Esophagus (tissue), 2 donors: ENCODE measurements around the gene GRM7. TPM values are rescaled to one million over a fixed set of nuclear protein-coding genes. Genes with fewer than 3 reads are reported as not detected.

ENCODE experiments used
- H3K27ac ChIP-seq, 2 donors: one replicate each; pipeline ENCODE4 v1.5.1; 2013; ENCODE audit warnings: low read depth in 2 of 2, mild to moderate bottlenecking in 2 of 2, inconsistent platforms in 1 of 2, low read length in 1 of 2, moderate library complexity in 1 of 2
- H3K27me3 ChIP-seq, 2 donors: one replicate each; pipeline ENCODE4 v1.6.1; 2013; ENCODE audit warnings: low read length in 2 of 2, control low read depth in 1 of 2, mild to moderate bottlenecking in 1 of 2; ENCODE audit not compliant: insufficient read depth in 2 of 2, control insufficient read depth in 1 of 2
- H3K36me3 ChIP-seq, 2 donors: one replicate each; pipeline ENCODE4 v1.6.1; 2013; ENCODE audit warnings: low read length in 1 of 2; ENCODE audit not compliant: control insufficient read depth in 2 of 2, insufficient read depth in 2 of 2
- H3K4me1 ChIP-seq, 2 donors: one replicate each; pipeline ENCODE4 v1.6.1; 2013; ENCODE audit warnings: low read length in 1 of 2; ENCODE audit not compliant: control insufficient read depth in 2 of 2, insufficient read depth in 2 of 2
- H3K4me3 ChIP-seq, 2 donors: one replicate each; pipeline ENCODE4 v1.5.1; 2013; ENCODE audit warnings: low read length in 2 of 2, mild to moderate bottlenecking in 2 of 2, low read depth in 1 of 2, moderate library complexity in 1 of 2
- H3K9me3 ChIP-seq, 2 donors: one replicate each; pipeline ENCODE4 v1.6.1; 2013; ENCODE audit warnings: mild to moderate bottlenecking in 2 of 2, low read depth in 1 of 2, low read length in 1 of 2, moderate library complexity in 1 of 2; ENCODE audit not compliant: control insufficient read depth in 2 of 2, insufficient read depth in 1 of 2
- WGBS, 2 donors: extraction: QIAGEN DNeasy Blood & Tissue Kit; methylation state at CpG; one replicate each; pipeline ENCODE4 v1.1.7; 2013; 5-methylcytosine and 5-hydroxymethylcytosine counted together
- polyA plus RNA-seq, 2 donors: library from polyadenylated mRNA; stranded (reverse); fragments of 200-250 nt; gene quantifications; one replicate each; pipeline ENCODE4 v1.2.3, GENCODE V29; 2013
- donor health status: healthy with polysubstance abuse.
- donor health status: Bipolar disorder and iron deficiency.

GRM7 gene
- polyA plus RNA-seq, 2 donors, result 0.01 TPM; not detected in 1

GRCh38 chr3:7669641-7670040 lies 808.7 kb downstream of the GRM7 start:
- 83 to 88% methylated on average over 3 of the region's 3 CpGs for WGBS, 2 donors
- Histone ChIP-seq H3K27me3 (no peaks in the 10 kb centered on the region), H3K4me1 (no peaks in the 10 kb centered on the region), H3K4me3 (no peak overlapping the region), H3K27ac (no peak overlapping the region), H3K9me3 (no peaks in the 10 kb centered on the region), H3K36me3 (no peaks in the 10 kb centered on the region)

DNA sequence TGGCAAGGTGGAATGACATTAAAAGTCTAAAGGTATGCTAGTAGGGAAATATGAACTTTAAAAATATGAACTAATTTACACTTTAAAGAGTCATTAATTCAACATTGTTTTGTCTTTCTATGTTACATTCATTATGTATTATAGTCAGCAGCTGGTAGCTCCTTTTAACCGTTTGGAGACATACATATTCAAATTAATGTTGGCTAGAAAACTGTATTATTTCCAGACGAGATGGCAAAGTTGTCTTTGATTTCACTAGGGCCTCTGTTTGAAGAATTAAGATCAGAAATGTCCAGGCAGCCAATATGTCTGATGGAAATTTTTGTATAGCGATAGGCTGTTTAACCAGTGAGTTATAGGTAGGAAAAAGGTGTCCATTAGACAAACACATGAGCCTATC lies 817.6 kb downstream of the GRM7 start:
- no peaks in the 10 kb centered on the region for H3K4me1 ChIP-seq
- no peaks in the 10 kb centered on the region for H3K36me3 ChIP-seq
- no peaks in the 10 kb centered on the region for H3K9me3 ChIP-seq
- no peaks in the 10 kb centered on the region for H3K27me3 ChIP-seq
- no peak overlapping the region for H3K27ac ChIP-seq
- H3K4me3 ChIP-seq, result no peak overlapping the region
- 74 to 75% methylated on average over 3 of the region's 3 CpGs for WGBS, 2 donors

- WGBS, 2 donors, result 33% methylated on average over 4 of the region's 4 CpGs
- Histone ChIP-seq H3K27ac (no peak overlapping the region), H3K4me3 (no peak overlapping the region), H3K9me3 (no peaks in the 10 kb centered on the region), H3K36me3 (no peaks in the 10 kb centered on the region), H3K27me3 (no peaks in the 10 kb centered on the region), H3K4me1 (no peaks in the 10 kb centered on the region)
These were observed 821.9 kb downstream of the GRM7 start for GRCh38 chr3:7682822-7683229.

GRCh38 chr3:7683426-7683825 lies 822.5 kb downstream of the GRM7 start:
- H3K27ac ChIP-seq, result no peak overlapping the region

GRCh38 chr3:7684182-7684715 lies 823.3 kb downstream of the GRM7 start:
- Histone ChIP-seq H3K4me1 (no peaks in the 10 kb centered on the region), H3K36me3 (no peaks in the 10 kb centered on the region), H3K27ac (no peak overlapping the region), H3K4me3 (no peak overlapping the region), H3K9me3 (no peaks in the 10 kb centered on the region), H3K27me3 (no peaks in the 10 kb centered on the region)
- 25 to 26% methylated on average over 1 of the region's 1 CpG for WGBS, 2 donors

More at GRCh38 chr3:7683426-7683825, 822.5 kb downstream of the GRM7 start:
- Histone ChIP-seq H3K9me3 (no peaks in the 10 kb centered on the region), H3K4me3 (no peak overlapping the region), H3K27me3 (no peaks in the 10 kb centered on the region), H3K4me1 (no peaks in the 10 kb centered on the region), H3K36me3 (no peaks in the 10 kb centered on the region)
- 71 to 82% methylated on average over 1 of the region's 1 CpG for WGBS, 2 donors

GRCh38 chr3:7687428-7688147 lies 826.7 kb downstream of the GRM7 start:
- WGBS, 2 donors, result 80 to 81% methylated on average over 6 of the region's 6 CpGs
- H3K27me3 ChIP-seq, result no peaks in the 10 kb centered on the region
- H3K4me1 ChIP-seq, result no peaks in the 10 kb centered on the region
- H3K9me3 ChIP-seq, result no peaks in the 10 kb centered on the region
- no peak overlapping the region for H3K27ac ChIP-seq
- H3K36me3 ChIP-seq, result no peaks in the 10 kb centered on the region
- H3K4me3 ChIP-seq, result no peak overlapping the region

DNA sequence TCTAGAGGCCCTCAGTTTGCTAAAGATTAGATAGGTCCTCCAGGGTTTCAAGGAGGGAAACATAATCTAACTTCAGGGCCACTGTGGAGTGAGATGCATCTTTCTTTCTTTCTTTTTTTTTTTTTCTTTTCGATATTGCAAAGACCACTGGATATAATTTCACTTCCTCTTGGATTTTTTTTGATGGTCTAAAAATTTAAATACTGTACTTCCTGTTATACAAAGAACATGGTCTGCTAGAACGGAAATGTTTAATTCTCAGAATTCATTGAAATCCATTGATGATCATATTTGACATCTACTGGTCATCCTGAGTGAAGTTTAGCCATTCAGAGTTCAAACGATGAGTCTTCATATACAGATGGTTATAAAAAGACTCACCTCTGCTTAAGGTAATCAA lies 832.0 kb downstream of the GRM7 start:
- Histone ChIP-seq H3K27me3 (no peaks in the 10 kb centered on the region), H3K4me3 (no peak overlapping the region), H3K36me3 (no peaks in the 10 kb centered on the region), H3K27ac (no peak overlapping the region), H3K9me3 (no peaks in the 10 kb centered on the region), H3K4me1 (no peaks in the 10 kb centered on the region)
- 72 to 80% methylated on average over 3 of the region's 3 CpGs for WGBS, 2 donors

GRCh38 chr3:7693976-7694375 lies 833.1 kb downstream of the GRM7 start:
- Histone ChIP-seq H3K4me1 (no peaks in the 10 kb centered on the region), H3K36me3 (no peaks in the 10 kb centered on the region), H3K27me3 (no peaks in the 10 kb centered on the region), H3K4me3 (no peak overlapping the region), H3K27ac (no peak overlapping the region), H3K9me3 (no peaks in the 10 kb centered on the region)
- WGBS, 2 donors, result 85 to 90% methylated on average over 2 of the region's 2 CpGs

GRCh38 chr3:7695049-7695448 lies 834.1 kb downstream of the GRM7 start:
- no peak overlapping the region for H3K27ac ChIP-seq
- H3K4me3 ChIP-seq, result no peak overlapping the region
- no peaks in the 10 kb centered on the region for H3K27me3 ChIP-seq
- H3K4me1 ChIP-seq, result no peaks in the 10 kb centered on the region
- WGBS, 2 donors, result 35 to 49% methylated on average over 1 of the region's 1 CpG
- H3K36me3 ChIP-seq, result no peaks in the 10 kb centered on the region
- H3K9me3 ChIP-seq, result no peaks in the 10 kb centered on the region

- no peak overlapping the region for H3K27ac ChIP-seq
- H3K4me1 ChIP-seq, result no peaks in the 10 kb centered on the region
- no peaks in the 10 kb centered on the region for H3K9me3 ChIP-seq
- no peaks in the 10 kb centered on the region for H3K36me3 ChIP-seq
- no peaks in the 10 kb centered on the region for H3K27me3 ChIP-seq
- WGBS, 2 donors, result 77 to 84% methylated on average over 2 of the region's 2 CpGs
- H3K4me3 ChIP-seq, result no peak overlapping the region
These were observed 835.4 kb downstream of the GRM7 start for GRCh38 chr3:7696320-7696719.
